HG02884 (cell line): ENCODE measurements around the gene EPHA6.
"Not testable (repeated sequence)": the region's sequence is repeated elsewhere in the genome, so short reads cannot be mapped to it uniquely, and the experiment has no call there.

ENCODE experiments used
- ATAC-seq: cut with Tn5 transposase; IDR thresholded peaks from one replicate; pipeline ENCODE4 v1.9.1; 2021; ENCODE audit warnings: mild to moderate bottlenecking, moderate library complexity; ENCODE audit not compliant: unreplicated experiment

The EPHA6 gene

DNA sequence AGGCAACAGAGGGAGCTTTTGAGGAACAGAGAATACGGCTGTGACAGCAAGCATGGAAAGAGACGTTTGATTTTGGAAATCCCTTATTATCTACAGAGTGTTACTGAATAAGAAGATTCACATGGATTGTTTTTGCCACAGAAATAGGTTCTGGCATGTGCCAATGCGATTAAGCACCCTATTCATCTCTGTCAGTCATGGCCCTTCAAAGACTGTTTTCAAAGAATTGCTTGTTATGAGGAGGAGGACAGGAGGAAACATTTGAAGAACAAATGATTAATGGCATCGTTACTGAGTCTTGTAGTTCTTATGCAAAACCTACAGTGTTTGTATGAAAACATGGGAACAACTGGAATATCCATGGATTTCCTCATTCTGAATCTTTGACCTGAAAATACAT is 86.2 kb downstream of the EPHA6 start:
- no peak for ATAC-seq

DNA sequence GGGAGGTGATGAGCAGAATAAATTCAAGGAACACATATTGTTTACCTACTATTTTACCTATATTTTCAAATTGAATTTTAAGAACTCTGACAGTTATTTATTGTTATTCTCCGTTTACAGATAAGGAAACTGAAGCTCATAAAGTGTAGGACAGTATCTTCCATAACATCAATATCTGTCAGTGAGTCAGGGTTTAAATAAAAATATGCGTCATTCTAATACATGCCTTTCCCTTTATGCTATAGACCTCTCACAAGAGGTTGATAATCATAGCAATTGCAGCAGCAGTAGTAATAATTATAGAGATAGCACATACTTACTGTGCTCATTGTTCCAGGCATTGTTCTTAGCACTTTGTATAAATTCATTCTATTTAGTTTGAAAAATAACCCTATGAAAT is 101.1 kb downstream of the EPHA6 start:
- no peak for ATAC-seq

GRCh38 chr3:96931119-96931862 is 116.9 kb downstream of the EPHA6 start:
- no peak for ATAC-seq

DNA sequence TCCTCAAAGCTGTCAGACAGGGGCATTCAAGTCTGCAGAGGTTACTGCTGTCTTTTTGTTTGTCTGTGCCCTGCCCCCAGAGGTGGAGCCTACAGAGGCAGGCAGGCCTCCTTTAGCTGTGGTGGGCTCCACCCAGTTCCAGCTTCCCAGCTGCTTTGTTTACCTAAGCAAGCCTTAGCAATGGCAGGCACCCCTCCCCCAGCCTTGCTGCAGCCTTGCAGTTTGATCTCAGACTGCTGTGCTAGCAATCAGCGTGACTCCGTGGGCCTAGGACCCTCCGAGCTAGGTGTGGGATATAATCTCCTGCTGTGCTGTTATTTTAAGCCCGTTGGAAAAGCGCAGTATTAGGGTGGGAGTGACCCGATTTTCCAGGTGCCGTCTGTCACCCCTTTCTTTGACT is 127.7 kb downstream of the EPHA6 start:
- ATAC-seq, result not testable (repeated sequence)

GRCh38 chr3:96958856-96959255 is 144.5 kb downstream of the EPHA6 start:
- no peak for ATAC-seq

DNA sequence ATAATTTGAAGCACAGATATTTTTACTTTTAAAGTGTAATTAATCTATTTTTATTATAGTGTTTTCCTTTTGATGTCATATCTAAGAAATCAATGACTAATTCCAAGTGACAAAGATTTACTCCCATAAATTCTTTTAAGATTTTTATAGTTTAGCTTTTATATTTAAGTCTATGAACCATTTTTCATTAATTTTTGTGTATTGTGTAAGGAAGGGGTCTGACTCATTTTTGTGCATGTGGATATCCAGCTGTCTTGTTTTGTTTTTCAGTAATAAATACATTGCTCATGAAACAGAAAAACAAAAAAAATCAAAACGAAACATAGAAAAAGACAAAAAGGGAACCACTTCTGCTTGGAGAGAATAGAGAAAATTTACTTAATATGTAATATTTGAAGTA is 145.1 kb downstream of the EPHA6 start:
- ATAC-seq, result no peak

DNA sequence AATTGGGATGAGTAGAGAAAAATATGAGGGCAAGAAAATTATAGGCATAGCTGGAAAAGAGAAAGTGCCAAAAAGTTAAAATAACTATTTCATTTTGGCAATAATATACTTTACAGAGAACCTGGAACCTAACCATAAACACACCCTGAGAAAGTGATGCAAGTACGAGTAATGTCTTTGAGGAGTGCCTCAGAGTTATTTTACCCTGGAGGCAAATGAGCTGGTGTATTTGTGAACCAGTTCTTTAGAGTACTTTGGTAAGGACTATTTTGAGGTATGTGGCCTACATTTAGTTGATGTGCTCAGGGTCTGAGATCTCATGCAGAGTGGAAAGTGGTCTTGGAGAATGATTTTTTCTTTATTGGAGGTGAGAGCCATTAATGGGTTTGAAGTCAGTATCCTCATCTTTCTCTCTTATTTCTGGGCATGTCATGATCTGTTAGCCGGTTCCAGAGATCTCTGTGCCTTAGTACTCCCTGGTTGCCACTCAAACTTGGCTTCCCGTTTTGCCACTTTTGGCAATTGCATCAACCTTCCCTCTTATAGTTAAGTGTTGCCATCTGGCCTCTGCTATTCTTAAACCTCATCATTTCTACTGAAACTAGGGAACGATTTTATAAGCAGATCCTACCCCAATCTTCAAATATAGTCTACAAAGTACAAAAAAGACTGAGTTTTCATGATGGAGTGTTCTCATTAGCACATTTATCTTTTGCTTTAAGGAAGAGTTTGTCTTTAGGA is 145.7 kb downstream of the EPHA6 start:
- ATAC-seq, result no peak

- no peak for ATAC-seq
Observed at GRCh38 chr3:96960661-96961330, 146.4 kb downstream of the EPHA6 start.

- ATAC-seq, result no peak
Observed at GRCh38 chr3:96961576-96961975, 147.2 kb downstream of the EPHA6 start.

DNA sequence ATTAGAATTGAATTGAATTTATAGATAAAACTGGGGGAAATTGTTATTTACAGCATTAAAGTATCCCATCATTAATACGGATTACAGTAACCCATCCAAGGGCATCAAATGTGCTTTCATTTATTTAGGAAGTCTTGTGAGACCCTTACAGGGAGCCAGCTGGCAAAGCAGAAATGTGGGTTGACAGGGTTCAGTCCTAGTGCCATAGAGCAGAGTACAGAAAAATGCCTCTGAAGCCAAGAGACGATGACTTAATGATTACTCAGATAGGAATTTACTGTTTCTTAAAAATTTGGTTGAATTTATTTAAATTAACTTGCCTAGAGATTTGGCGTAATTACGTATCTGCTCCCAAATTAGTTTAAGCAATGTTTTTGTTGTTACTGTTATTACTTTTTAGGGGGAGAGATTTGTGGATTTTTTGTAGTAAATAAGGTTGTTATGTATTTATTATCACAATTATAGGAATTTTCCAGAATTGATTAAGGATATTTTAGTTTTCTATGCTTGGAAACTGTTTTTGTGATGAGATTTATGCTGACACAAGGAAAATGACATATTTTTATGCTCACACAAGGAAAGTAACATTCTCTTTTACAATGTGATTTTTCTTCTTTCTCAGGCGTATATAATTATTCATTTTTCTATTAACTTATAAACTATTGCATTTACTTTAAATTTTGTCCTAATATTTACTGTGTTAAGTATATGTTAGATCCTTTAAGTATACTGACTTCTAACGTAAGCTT is 152.0 kb downstream of the EPHA6 start:
- no peak for ATAC-seq

DNA sequence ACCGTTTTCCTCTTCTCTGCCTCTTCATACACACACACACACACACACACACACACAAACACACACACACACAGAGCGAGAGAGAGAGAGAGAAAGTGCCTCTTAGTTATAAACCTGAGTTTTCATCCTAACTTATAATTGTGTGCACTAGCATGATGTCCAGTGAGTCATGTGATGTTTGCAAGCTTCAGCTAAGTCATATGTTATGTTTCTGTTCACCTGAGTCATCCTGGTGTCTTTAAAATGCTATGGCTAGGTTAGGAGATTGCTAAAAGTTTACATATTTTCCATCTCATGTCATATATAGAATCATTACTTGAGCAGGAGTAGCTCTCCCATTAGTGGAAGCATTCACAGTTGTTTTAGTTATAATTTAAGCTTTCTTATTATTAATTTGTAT is 155.8 kb downstream of the EPHA6 start:
- no peak for ATAC-seq

GRCh38 chr3:96977671-96978070 is 163.3 kb downstream of the EPHA6 start:
- no peak for ATAC-seq

- not testable (repeated sequence) for ATAC-seq
Observed at GRCh38 chr3:96983716-96984115, 169.3 kb downstream of the EPHA6 start.

DNA sequence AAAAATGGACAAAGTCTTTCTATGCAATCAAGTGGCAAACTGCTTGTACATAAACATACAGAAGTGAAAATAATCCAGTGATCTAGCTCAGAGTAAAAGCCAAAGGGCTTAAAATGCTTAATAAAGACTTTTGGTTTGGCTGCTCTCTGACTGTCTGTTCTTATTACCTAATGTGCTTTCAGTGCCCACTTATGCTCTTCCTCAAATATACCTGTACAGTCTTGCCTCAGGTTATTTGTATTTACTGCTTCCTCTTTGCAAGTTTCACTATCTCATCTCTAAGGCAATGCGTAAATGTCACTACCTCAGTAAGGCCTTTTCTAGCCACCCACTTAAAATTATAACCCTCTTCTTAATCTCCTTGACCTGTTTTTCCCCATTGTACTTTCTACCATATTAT is 171.8 kb downstream of the EPHA6 start:
- ATAC-seq, result no peak

- no peak for ATAC-seq
Observed at GRCh38 chr3:96991231-96991630, 176.8 kb downstream of the EPHA6 start.

DNA sequence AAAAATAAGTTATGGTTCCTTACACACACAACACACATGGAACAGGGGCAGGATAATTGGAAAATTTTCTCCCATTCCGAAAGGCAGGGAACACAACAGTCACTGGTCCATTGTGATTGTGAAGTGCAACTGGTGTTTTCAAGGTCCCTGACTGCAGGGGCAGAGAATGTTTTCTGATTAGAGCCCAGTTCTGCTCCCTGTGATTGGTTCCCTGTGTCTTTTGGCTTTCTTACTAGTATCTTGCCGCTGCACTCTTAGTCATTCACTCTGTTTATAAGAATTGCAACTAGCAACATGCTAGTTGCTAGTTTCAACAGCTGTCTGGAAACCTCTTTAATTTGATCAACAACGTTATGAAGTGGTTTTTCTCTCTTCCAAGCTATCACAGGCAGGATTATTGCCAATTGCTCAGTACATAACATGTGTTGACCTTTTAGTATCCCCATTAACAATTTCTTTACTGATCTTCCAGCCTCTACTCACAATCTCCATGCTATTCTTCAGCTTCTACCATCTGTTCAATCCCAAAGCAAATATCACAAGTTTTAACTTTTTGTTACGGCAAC is 177.5 kb downstream of the EPHA6 start:
- no peak for ATAC-seq

DNA sequence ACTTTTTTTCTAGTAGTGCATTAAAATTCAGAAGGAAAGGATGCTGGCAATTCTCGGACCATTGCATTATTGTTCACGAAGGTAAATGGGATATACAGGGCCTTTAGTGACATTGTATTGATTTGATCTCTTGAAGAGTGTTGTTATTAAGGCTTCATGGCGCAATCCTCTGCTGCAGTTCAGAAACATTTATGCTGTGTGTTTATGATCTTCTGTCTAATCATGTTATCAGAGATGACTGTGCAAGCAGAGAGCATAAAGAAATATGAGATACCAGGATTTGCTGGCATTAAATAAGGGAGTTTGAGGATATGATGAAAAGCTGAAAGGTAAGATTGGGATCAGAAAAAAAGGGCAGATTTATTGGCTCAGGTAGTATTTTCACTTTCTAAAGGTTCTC is 180.6 kb downstream of the EPHA6 start:
- no peak for ATAC-seq

GRCh38 chr3:96996009-96996408 is 181.6 kb downstream of the EPHA6 start:
- no peak for ATAC-seq

DNA sequence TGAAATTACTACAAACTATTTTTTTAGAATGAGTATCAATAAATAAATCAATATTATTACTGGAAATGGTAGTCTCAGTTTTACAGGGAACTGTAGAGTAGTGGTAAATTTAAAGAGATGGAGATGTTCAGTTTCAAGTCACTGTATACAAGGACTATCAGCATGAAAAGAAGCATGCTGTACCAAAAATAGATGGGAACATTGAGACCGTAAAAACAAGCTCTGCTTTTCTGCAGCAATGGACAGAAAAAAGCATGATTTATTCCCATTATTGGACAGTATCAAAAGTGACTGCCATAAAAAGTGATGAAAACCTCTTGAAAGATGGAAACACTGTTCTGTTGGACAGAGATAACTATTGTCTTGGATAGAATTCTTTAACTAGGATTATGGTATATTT is 187.2 kb downstream of the EPHA6 start:
- ATAC-seq, result no peak

DNA sequence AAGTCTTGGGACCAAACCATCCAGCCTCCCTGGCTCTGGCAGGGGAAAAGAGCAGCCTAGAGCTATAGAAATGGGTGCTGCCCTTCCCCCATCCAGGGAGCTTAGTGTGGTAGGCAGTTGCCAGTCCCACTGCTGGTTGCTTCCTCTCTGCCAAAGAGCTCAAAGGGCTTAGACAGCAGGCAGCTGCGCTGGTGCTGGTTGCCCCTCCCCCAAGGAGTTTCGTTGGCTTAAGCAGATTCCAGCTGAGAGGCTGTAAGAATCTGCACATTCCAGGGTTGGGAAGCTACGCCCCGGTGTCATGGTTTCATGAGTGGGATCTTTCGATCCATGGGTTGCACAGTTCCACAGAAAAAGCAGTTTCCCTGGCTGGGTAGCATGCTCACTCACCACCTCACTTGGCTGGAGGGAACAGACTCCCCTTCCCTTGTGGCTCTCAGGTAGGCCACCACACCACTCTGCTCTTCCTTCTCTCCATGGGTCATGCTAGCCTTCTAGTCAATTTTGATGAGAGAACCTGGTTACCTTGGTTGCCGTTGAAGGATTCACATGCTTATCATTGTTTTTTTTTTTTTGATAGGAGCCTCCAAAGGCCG is 195.1 kb downstream of the EPHA6 start:
- no peak for ATAC-seq
